K562 (cell line): ENCODE data around the gene PTAFR. TPM values are rescaled to one million over a fixed set of nuclear protein-coding genes. Genes with fewer than 3 reads are reported as not detected.
A peak's percentile ranks its signal among the peaks of the same experiment; 100 is the strongest.

Source experiments
- ATAC-seq: fragments of 200-7000 bp; cut with Tn5 transposase; 3 replicates; pipeline ENCODE4 v1.9.1; 2020; ENCODE audit warnings: moderate library complexity
- BruUV-seq: library from RNA; stranded (reverse); fragments of 400-500 nt; replicated peaks from 2 replicates; lab custom pipeline; 2021; lab: Mats Ljungman, UMichigan
- CTCF ChIA-PET: fragments of 300-600 bp; formaldehyde crosslinking; extraction: SDS; loops from one replicate; lab custom pipeline; 2021; ENCODE audit warnings: low intra/inter-chr PET ratio; lab: Yijun Ruan, JAX
- POLR2A ChIA-PET: fragments of 300-600, 350-650 bp; sonication (Branson Sonifier 250); formaldehyde crosslinking; extraction: SDS; loops from one replicate; lab custom pipeline; 2021; ENCODE audit warnings: antibody characterized with exemption, inconsistent platforms; lab: Yijun Ruan, JAX
- DNase-seq, 4 experiments: peaks; one replicate each; pipeline versions ENCODE4 v3.0.0 to v3.0.0-alpha.2; 2011 to 2018; ENCODE audit warnings: low spot score in 3 of 4, mixed read lengths in 3 of 4; ENCODE audit errors: extremely low read depth in 1 of 4
- FAIRE-seq: peaks from 2 replicates; lab custom pipeline; 2011; peaks lifted over from hg19 to GRCh38; lab: Jason Lieb, UNC
- H2AFZ ChIP-seq: 2 replicates; pipeline ENCODE4 v1.6.0; 2011; ENCODE audit warnings: low read depth, low read length, control low read depth, inconsistent platforms
- H3K27ac ChIP-seq: fragments of 200-600 bp; 3 replicates; pipeline ENCODE4 v1.8.0; 2011; ENCODE audit warnings: low read depth, mild to moderate bottlenecking, control low read depth, inconsistent platforms, low read length, moderate library complexity, mixed read lengths; ENCODE audit errors: extremely low read depth
- H3K27me3 ChIP-seq, 2 experiments: fragments of 300-600 bp in 1 of 2; 2 replicates in 1 of 2; 3 replicates in 1 of 2; pipeline versions ENCODE4 v1.6.0 to v1.8.0; 2011; ENCODE audit warnings: inconsistent platforms in 2 of 2, low read length in 2 of 2, mild to moderate bottlenecking in 1 of 2, mixed read lengths in 1 of 2, moderate library complexity in 1 of 2; ENCODE audit not compliant: control insufficient read depth in 2 of 2, insufficient read depth in 2 of 2
- H3K36me3 ChIP-seq: fragments of 300-600 bp; 3 replicates; pipeline ENCODE4 v1.8.0; 2011; ENCODE audit warnings: mild to moderate bottlenecking, low read length, inconsistent platforms; ENCODE audit not compliant: control insufficient read depth, insufficient read depth
- H3K4me1 ChIP-seq, 2 experiments: fragments of 200-600 bp in 1 of 2; replicated peaks in 1 of 2; 2 replicates in 1 of 2; 3 replicates in 1 of 2; pipeline versions ENCODE4 v1.5.1 to v1.8.0; 2011; ENCODE audit warnings: inconsistent platforms in 2 of 2, low read length in 2 of 2, mild to moderate bottlenecking in 1 of 2, mixed read lengths in 1 of 2, moderate library complexity in 1 of 2; ENCODE audit not compliant: control insufficient read depth in 2 of 2, insufficient read depth in 2 of 2
- H3K4me2 ChIP-seq: 2 replicates; pipeline ENCODE4 v1.6.1; 2011; ENCODE audit warnings: low read length, control low read depth, inconsistent platforms, mixed read lengths; ENCODE audit not compliant: insufficient read depth
- H3K4me3 ChIP-seq: fragments of 200-600 bp; sonication (generic), shearing (Covaris generic); 2 replicates; pipeline ENCODE4 v1.5.1; 2016; ENCODE audit warnings: control low read depth, inconsistent platforms
- H3K79me2 ChIP-seq: fragments of 200-600 bp; 3 replicates; pipeline ENCODE4 v1.8.0; 2011; ENCODE audit warnings: low read length, inconsistent platforms; ENCODE audit not compliant: control insufficient read depth, insufficient read depth
- H3K9ac ChIP-seq, 2 experiments: 2 replicates each; pipeline versions ENCODE4 v1.6.0 to v1.6.1; 2011; ENCODE audit warnings: low read depth in 2 of 2, low read length in 2 of 2, control low read depth in 1 of 2, inconsistent platforms in 1 of 2, mild to moderate bottlenecking in 1 of 2, mixed read lengths in 1 of 2; ENCODE audit not compliant: insufficient read depth in 1 of 2
- H3K9me1 ChIP-seq: one replicate; pipeline ENCODE4 v1.6.0; 2011; ENCODE audit warnings: inconsistent platforms, mild to moderate bottlenecking, low read length, moderate library complexity; ENCODE audit not compliant: control insufficient read depth, insufficient read depth
- H3K9me3 ChIP-seq: replicated peaks from 2 replicates; pipeline ENCODE4 v1.5.1; 2011; ENCODE audit warnings: low read depth, low read length, inconsistent platforms; ENCODE audit not compliant: control insufficient read depth, insufficient read depth
- H4K20me1 ChIP-seq: replicated peaks from 2 replicates; pipeline ENCODE4 v1.6.1; 2011; ENCODE audit warnings: low read length, inconsistent platforms, mixed read lengths; ENCODE audit not compliant: control insufficient read depth, insufficient read depth
- ARNT ChIP-seq, 2 experiments: fragments of 450-650 bp; IDR thresholded peaks; 2 replicates each; pipeline ENCODE4 v1.6.1; 2016; ENCODE audit warnings: mild to moderate bottlenecking in 1 of 2
- CHD1 ChIP-seq: fragments of 200-600 bp; sonication (generic); IDR thresholded peaks from one replicate; pipeline ENCODE4 v1.6.1; 2012; ENCODE audit warnings: mild to moderate bottlenecking, moderate library complexity, low read length, inconsistent platforms
- KAT2B ChIP-seq: IDR thresholded peaks from one replicate; pipeline ENCODE4 v1.6.1; 2012; ENCODE audit warnings: low read depth, mild to moderate bottlenecking, control low read depth, inconsistent platforms, low read length, moderate library complexity
- MAFK ChIP-seq: IDR thresholded peaks from 2 replicates; pipeline ENCODE4 v1.6.1; 2011; ENCODE audit warnings: low read length, improper control_type of control experiment
- MYBL2 ChIP-seq, 2 experiments: fragments of 450-650 bp in 1 of 2; sonication (generic) in 1 of 2; formaldehyde crosslinking in 1 of 2; IDR thresholded peaks; 2 replicates each; pipeline versions ENCODE4 v1.6.1 to v1.8.1; 2017 to 2022; ENCODE audit warnings: borderline replicate concordance in 1 of 2, inconsistent platforms in 1 of 2, low read depth in 1 of 2, mild to moderate bottlenecking in 1 of 2, missing genetic modification reagents in 1 of 2, moderate library complexity in 1 of 2
- NFIC ChIP-seq: fragments of 450-650 bp; IDR thresholded peaks from 2 replicates; pipeline ENCODE4 v1.6.1; 2017; ENCODE audit warnings: mild to moderate bottlenecking, inconsistent platforms
- SIRT6 ChIP-seq: IDR thresholded peaks from one replicate; pipeline ENCODE4 v1.6.1; 2012; ENCODE audit warnings: low read depth, mild to moderate bottlenecking, control low read depth, inconsistent platforms, low read length, moderate library complexity
- SLC30A9 ChIP-seq: fragments of 250-450 bp; sonication (Bioruptor Pico); IDR thresholded peaks from 2 replicates; pipeline ENCODE4 v1.8.0; 2022; ENCODE audit warnings: mild to moderate bottlenecking, moderate library complexity
- SMARCB1 ChIP-seq: IDR thresholded peaks from 2 replicates; pipeline ENCODE4 v1.6.1; 2011; ENCODE audit warnings: improper control_type of control experiment, low read depth; ENCODE audit not compliant: insufficient read length
- SRSF7 ChIP-seq: fragments of 200-400 bp; formaldehyde crosslinking; optimal IDR thresholded peaks from 2 replicates; pipeline ENCODE3; 2017; ENCODE audit warnings: mild to moderate bottlenecking, low read depth, low read length
- STAG1 ChIP-seq: sonication (generic); formaldehyde crosslinking; IDR thresholded peaks from 2 replicates; pipeline ENCODE4 v1.5.0; 2020; ENCODE audit warnings: missing genetic modification reagents, borderline replicate concordance
- TBL1XR1 ChIP-seq, 2 experiments: IDR thresholded peaks; 2 replicates each; pipeline ENCODE4 v1.6.1; 2012; ENCODE audit warnings: improper control_type of control experiment in 2 of 2, low read length in 2 of 2, mild to moderate bottlenecking in 1 of 2
- TGIF2 ChIP-seq: sonication (generic); formaldehyde crosslinking; IDR thresholded peaks from 2 replicates; pipeline ENCODE4 v1.8.1; 2022; ENCODE audit warnings: mild to moderate bottlenecking, missing genetic modification reagents, moderate library complexity
- ZFP36 ChIP-seq: fragments of 150-350 bp; IDR thresholded peaks from 2 replicates; pipeline ENCODE4 v1.6.1; 2018; ENCODE audit warnings: low read length, low read depth; ENCODE audit not compliant: partially characterized antibody
- ZFPM2 ChIP-seq: fragments of 250-450 bp; sonication (Bioruptor Pico); IDR thresholded peaks from 2 replicates; pipeline ENCODE4 v1.5.1; 2022; ENCODE audit warnings: mild to moderate bottlenecking
- ZNF184 ChIP-seq: sonication (generic); formaldehyde crosslinking; IDR thresholded peaks from 2 replicates; pipeline ENCODE4 v1.5.0; 2020; ENCODE audit warnings: missing genetic modification reagents
- ZNF445 ChIP-seq: fragments of 250-450 bp; sonication (Bioruptor Pico); IDR thresholded peaks from 2 replicates; pipeline ENCODE4 v1.4.0; 2020; ENCODE audit warnings: low read depth, mild to moderate bottlenecking, moderate library complexity
- WGBS: fragments of 100-300 bp; shearing (Covaris generic); methylation state at CpG from one replicate; pipeline ENCODE4 v1.1.6; 2016; ENCODE audit warnings: low coverage, mixed read lengths; ENCODE audit not compliant: insufficient coverage; ENCODE audit errors: missing lambda C conversion rate; 5-methylcytosine and 5-hydroxymethylcytosine counted together
- in situ Hi-C: fragments of 300-500 bp; cut with MboI; formaldehyde crosslinking; loops from 4 replicates; pipeline ENCODE4 v1.15.0; 2018; ENCODE audit warnings: inconsistent platforms, mixed read lengths
- intact Hi-C: fragments of 100-400 bp; cut with micrococcal nuclease; formaldehyde crosslinking; loops from 2 replicates; pipeline ENCODE4 v1.14.2; 2022
- polyA plus RNA-seq, 8 experiments: library from polyadenylated mRNA; depleted of rRNA in 4 of 8; stranded (reverse) in 5 of 8; unstranded in 3 of 8; fragments of >200 nt; fragmentation: Nextera tagmentation in 2 of 8; fragmentation: Illumina TruSeq in 1 of 8; extraction: Ambion mirVana in 2 of 8; extraction: Trizol in 1 of 8; gene quantifications; 2 replicates each; pipeline versions ENCODE4 v1.2.1 to v1.2.3, GENCODE V29; 2011 to 2014; ENCODE audit warnings: inconsistent platforms in 1 of 8, missing spikeins in 1 of 8
- total RNA-seq, 7 experiments: library from RNA; depleted of rRNA in 6 of 7; stranded (reverse); fragments of >200 nt in 6 of 7; fragmentation: Illumina TruSeq in 2 of 7; extraction: Trizol in 2 of 7; gene quantifications; 2 replicates each; pipeline versions ENCODE4 v1.2.1 to v1.2.3, GENCODE V29; 2011 to 2021; ENCODE audit warnings: low replicate concordance in 1 of 7
- TF ChIP-seq, protein P1 (sequence below): fragments of 250-450 bp; sonication (Bioruptor Pico); IDR thresholded peaks from 2 replicates; pipeline ENCODE4 v1.6.1; 2021; ENCODE audit warnings: mild to moderate bottlenecking
- TF ChIP-seq, protein P2 (sequence below): fragments of 250-450 bp; sonication (Bioruptor Pico); IDR thresholded peaks from 2 replicates; pipeline ENCODE4 v1.4.0; 2020
- TF ChIP-seq, protein P3 (sequence below): fragments of 250-450 bp; sonication (Bioruptor Pico); IDR thresholded peaks from 2 replicates; pipeline ENCODE4 v1.5.1; 2021; ENCODE audit warnings: mild to moderate bottlenecking

The PTAFR gene
- total and polyA plus RNA-seq, 9 of the 15 experiments (the other 6 are each of a cell fraction or from before 2014, with no cell fraction given) = 0.15 to 0.55 (median 0.40) TPM; not detected in 1

DNA sequence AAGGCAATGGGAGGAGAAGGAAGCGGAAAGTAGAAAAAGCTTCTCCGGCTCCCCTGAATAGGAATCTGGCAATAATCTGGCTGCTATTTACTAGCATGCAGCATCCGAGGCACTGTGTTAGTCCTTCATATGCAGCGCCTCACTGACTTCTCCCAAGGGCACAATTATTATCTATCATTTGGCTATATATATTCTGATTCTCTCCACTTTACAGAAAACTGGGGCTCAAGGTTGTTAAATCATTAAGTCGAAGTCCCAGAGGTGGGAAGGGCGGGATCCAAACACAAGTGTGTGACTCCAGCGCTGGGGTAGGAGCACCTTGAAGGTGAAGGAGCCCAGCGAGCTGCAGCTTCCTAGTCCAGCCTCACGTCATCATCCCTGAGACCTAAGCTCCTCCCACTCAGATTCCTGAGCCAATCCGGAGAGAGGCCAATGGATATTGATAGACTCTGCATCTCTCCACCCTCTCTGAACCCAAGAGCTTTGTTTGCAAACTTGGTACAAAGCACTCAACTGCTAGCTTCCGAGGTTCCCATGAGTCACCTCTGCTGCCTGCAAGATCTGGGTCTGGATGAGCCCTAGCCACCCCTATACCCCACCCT is 71.5 kb downstream of the PTAFR start:
- peak overlapping the region; percentile 47 for H3K27ac ChIP-seq
- H3K9ac ChIP-seq = peak overlapping the region; percentile 5 to 61; a peak in 3 of 4 replicates
- no peaks in the 10 kb centered on the region for H3K79me2 ChIP-seq
- POLR2A ChIA-PET = interaction anchor here (0.5 to 1.8 kb wide), 10 partner anchors 10 to 1343 kb away, joined by 3 to 5 read pairs (median 4); partner anchors contain the start of gene EYA3
- no peaks in the 10 kb centered on the region; a peak in 1 of 5 replicates for H3K4me1 ChIP-seq
- no peaks in the 10 kb centered on the region for H3K27me3 ChIP-seq
- H3K9me3 ChIP-seq = no peaks in the 10 kb centered on the region
- CTCF ChIA-PET = interaction anchor here (0.6 kb wide), 1 partner anchor 974 kb away, joined by 5 read pairs; no protein-coding TSS in a partner anchor
- H3K9me1 ChIP-seq = no peaks in the 10 kb centered on the region
- H3K4me3 ChIP-seq = peak overlapping the region; percentile 12
- H2AFZ ChIP-seq = peak overlapping the region; percentile 95
- ATAC-seq (peak; percentile 100), DNase-seq (peak; percentile 86 to 90 (median 89)), FAIRE-seq (peak; percentile 96)
- peak overlapping the region; percentile 63 for H3K4me2 ChIP-seq
- intact Hi-C loops = no loop called here
- no peaks in the 10 kb centered on the region for H3K36me3 ChIP-seq
- TSS peak; percentile 91 for BruUV-seq
- WGBS = 27% methylated on average over 11 of the region's 11 CpGs
- no peaks in the 10 kb centered on the region for H4K20me1 ChIP-seq
- in situ Hi-C loops = no loop called here
- TF ChIP-seq MYBL2 (IDR thresholded peaks at IDR 0.05; ENCODE audit: low read depth) = no peak
- no peak for TF ChIP-seq MYBL2 (CRISPR knock-in tag; IDR thresholded peaks at IDR 0.05; ENCODE audit: borderline replicate concordance)
- TF ChIP-seq TGIF2 (CRISPR knock-in tag) = no peak
- TF ChIP-seq, protein P1, sequence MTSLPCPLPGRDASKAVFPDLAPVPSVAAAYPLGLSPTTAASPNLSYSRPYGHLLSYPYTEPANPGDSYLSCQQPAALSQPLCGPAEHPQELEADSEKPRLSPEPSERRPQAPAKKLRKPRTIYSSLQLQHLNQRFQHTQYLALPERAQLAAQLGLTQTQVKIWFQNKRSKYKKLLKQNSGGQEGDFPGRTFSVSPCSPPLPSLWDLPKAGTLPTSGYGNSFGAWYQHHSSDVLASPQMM = no peak
- TF ChIP-seq SRSF7 = no peak
- TF ChIP-seq KAT2B = no peak
- TF ChIP-seq ZNF184 (CRISPR knock-in tag) = no peak
- TF ChIP-seq TBL1XR1 (IDR thresholded peaks at IDR 0.05; ENCODE audit: low read length in 2 of 2) = 0 out of 4 replicates have a peak, but pooled peaks of 1 of the 2 experiments have one; percentile 7
- no peak for TF ChIP-seq CHD1
- no peak for TF ChIP-seq NFIC
- TF ChIP-seq, protein P2, sequence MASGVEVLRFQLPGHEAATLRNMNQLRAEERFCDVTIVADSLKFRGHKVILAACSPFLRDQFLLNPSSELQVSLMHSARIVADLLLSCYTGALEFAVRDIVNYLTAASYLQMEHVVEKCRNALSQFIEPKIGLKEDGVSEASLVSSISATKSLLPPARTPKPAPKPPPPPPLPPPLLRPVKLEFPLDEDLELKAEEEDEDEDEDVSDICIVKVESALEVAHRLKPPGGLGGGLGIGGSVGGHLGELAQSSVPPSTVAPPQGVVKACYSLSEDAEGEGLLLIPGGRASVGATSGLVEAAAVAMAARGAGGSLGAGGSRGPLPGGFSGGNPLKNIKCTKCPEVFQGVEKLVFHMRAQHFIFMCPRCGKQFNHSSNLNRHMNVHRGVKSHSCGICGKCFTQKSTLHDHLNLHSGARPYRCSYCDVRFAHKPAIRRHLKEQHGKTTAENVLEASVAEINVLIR (CRISPR knock-in tag) = no peak; the same call in 1 of the 2 replicates
- no peak for TF ChIP-seq SMARCB1
- TF ChIP-seq ARNT (IDR thresholded peaks at IDR 0.05) = no peak
- TF ChIP-seq MAFK = no peak
- TF ChIP-seq ZFP36 = peak; percentile 80
- TF ChIP-seq STAG1 (CRISPR knock-in tag) = no peak
- no peak for TF ChIP-seq SLC30A9
- no peak for TF ChIP-seq ZNF445 (CRISPR knock-in tag)
- TF ChIP-seq ZFPM2 (CRISPR knock-in tag) = no peak
- TF ChIP-seq, protein P3, sequence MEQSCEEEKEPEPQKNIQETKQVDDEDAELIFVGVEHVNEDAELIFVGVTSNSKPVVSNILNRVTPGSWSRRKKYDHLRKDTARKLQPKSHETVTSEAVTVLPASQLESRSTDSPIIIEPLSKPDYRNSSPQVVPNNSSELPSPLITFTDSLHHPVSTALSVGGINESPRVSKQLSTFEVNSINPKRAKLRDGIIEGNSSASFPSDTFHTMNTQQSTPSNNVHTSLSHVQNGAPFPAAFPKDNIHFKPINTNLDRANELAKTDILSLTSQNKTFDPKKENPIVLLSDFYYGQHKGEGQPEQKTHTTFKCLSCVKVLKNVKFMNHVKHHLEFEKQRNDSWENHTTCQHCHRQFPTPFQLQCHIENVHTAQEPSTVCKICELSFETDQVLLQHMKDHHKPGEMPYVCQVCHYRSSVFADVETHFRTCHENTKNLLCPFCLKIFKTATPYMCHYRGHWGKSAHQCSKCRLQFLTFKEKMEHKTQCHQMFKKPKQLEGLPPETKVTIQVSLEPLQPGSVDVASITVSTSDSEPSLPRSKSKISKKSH (CRISPR knock-in tag) = no peak
- TF ChIP-seq SIRT6 = no peak
